Measurements from ENCODE around the gene CLCN2.

The CLCN2 gene

DNA sequence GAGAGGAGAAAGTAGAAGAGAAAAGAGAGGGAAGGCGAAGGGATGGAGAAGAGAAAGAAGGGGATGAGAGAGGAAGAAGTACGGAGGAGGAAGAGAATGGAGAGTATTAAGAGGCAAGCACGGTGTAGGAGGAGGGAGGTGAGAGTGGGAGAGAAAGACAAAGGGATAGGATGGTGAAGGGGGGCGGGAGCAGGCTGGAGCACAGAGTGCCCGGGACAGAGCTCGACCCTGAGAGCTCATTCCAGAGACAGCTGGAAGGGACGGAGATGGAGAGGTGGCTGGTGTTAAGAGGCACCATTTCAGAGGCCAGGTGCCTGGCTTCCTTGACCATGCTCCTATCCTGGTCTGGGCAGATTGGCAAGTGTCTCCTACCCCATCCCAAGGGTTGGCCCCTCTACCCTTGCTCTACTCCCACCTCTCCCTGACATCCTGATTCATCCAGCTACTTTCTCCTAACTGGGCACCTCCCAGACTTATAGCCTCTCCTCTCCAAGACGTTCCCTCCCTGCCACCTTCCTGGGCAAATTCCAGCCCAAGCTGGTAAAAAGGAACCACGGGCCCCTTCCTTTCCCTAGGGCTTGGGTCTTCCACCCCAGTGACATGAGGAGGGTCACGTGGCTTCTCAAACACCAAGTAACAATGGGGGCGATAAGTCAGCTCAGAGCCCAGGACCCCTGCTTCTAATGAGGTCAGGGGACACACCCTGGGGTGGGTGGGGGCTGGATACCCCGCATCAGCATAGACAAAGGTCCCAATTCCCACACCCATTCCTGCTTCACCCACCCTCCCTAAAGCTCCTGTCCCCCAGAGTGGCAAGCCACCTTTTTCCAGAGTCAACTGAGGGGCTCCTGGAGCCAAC, 1.1 kb downstream of the CLCN2 start:
- DNase-seq (ENCODE audit: low spot score), result no peak

DNA sequence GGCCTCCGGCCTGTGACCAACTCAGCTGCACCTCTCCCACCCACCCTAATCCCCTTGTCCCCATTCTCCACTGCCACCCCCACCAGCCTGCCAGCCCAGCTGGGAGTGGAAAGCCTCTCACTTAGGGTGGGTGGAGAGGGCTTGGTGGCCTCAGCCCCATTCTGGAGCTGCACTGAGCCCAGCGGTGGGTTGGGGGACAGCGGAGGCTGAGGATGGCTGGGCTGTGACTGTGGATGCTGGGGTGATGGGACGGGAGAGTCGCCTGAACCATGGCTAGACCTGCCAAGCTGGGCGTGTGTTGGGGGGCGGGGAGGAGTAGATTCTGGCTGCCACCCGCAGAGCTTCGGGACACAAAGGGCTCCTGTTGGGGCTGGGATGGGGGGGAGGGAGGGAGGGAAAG, 1.8 kb downstream of the CLCN2 start:
- DNase-seq (ENCODE audit: low spot score), result no peak

DNA sequence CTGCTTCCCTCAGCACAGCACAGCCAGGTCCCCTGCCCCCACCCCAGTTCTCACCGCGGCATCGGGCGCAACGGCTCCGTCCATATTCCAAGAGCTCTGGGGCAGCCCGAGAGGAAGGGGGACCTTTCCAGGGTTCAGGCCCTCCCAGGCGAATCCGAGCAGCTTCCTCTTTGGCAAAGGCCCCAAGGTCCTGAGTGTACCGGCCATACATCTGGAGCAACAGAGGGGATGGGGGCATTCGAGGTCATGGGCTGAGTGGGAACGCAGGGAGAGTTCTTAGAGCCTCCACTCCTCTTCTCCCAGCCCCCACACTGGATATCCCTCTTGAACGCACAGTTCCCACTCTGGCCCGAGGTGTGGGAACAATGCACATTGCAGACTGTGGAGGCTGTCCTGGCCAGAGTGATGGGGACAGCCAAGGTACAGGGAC, 2.5 kb downstream of the CLCN2 start:
- no peak for DNase-seq (ENCODE audit: low spot score)

GRCh38 chr3:184358124-184358767, 3.2 kb downstream of the CLCN2 start:
- DNase-seq (ENCODE audit: low spot score), result no peak

- DNase-seq (ENCODE audit: low spot score), result no peak
Observed at GRCh38 chr3:184357248-184358123, 3.9 kb downstream of the CLCN2 start.

GRCh38 chr3:184355261-184356040, 6.0 kb downstream of the CLCN2 start:
- no peak for DNase-seq (ENCODE audit: low spot score)

GRCh38 chr3:184354754-184355153, 6.7 kb downstream of the CLCN2 start:
- DNase-seq (ENCODE audit: low spot score), result no peak

DNA sequence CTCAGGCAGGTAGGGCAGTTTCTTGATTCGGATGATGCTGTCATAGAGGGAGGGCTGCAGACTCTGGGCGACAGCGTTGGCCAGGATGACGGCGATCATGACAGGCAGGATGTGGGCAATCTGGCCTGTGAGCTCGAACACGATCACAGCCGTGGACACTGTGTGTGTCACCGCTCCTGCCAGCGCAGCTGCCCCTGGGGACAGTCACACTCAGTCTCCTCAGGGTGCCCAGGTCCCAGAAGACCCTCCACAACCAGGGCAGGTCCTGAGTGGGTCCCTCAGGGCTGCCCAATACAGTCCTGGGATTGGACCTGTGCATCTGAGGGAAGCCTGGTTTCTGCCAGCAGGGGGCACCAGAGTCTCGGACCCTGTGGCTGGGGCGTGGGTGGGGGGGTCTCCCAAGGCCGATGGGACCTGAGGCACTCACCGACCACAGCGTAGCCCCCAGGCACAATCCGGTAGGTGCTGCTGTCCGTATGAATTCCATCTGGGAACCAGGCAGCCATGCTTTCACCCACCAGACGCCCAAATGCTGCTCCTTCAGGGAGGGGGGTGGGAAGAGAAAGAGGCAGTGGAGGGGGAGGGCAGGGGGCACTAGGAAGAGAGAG, 7.2 kb downstream of the CLCN2 start:
- DNase-seq (ENCODE audit: low spot score), result no peak

GRCh38 chr3:184353546-184353941, 7.9 kb downstream of the CLCN2 start:
- DNase-seq (ENCODE audit: low spot score), result no peak

GRCh38 chr3:184352897-184353545, 8.4 kb downstream of the CLCN2 start:
- no peak for DNase-seq (ENCODE audit: low spot score)

GRCh38 chr3:184352149-184352785, 9.1 kb downstream of the CLCN2 start:
- DNase-seq (ENCODE audit: low spot score), result no peak

DNA sequence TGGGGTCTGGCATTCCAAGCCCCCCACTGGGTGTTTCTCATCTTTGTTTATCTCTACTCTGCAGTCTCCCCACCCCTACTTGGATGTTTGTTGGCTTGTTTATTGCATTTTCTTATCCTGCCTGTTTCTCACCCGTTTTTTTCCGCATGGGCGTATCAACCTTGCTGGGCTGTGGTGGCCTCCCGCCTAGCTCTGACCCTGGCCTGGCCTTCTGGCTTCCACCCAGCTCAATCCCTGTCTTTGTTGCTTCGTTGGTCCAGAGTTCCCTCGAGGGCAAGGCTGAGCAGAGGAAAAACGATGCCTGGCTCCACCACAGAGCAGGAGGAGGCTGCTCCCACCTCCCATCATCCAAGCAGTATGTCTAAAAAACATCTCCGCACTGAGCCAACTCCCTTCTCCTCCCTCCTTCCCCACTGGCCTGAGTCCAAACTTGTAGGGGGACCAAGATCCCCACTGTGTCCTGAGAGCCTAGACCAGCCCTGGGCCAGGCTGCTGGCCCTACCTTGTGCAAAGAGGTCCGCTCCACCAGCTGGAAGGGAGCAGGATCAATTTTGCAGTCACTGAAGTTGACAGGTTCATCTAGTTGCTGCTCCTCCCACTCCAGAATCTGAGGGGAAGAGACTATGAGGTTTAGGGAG, 9.8 kb downstream of the CLCN2 start:
- no peak for DNase-seq (ENCODE audit: low spot score)

DNA sequence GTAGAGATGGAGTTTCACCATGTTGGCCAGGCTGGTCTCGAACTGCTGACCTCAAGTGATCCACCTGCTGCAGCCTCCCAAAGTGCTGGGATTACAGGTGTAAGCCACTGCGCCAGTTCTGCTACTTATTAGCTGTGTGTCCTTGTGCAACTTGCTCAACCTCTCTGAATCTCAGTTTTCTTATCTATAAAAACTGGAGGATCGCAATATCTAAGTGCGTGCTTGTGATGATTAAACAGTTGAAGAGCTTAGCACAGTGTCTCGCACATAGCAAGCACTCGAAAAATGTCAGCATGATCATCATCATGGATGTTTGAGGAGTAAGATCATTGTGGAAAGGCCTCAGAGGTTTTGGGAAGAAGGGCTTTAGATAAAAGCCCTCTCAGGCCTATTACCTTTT, 10.8 kb downstream of the CLCN2 start:
- no peak for DNase-seq (ENCODE audit: low spot score)

- no peak for DNase-seq (ENCODE audit: low spot score)
Observed at GRCh38 chr3:184349563-184350470, 11.6 kb downstream of the CLCN2 start.

GRCh38 chr3:184348057-184348382, 13.4 kb downstream of the CLCN2 start:
- DNase-seq (ENCODE audit: low spot score), result no peak

- no peak for DNase-seq (ENCODE audit: low spot score)
Observed at GRCh38 chr3:184347321-184348056, 13.9 kb downstream of the CLCN2 start.

GRCh38 chr3:184346480-184347190, 14.8 kb downstream of the CLCN2 start:
- DNase-seq (ENCODE audit: low spot score), result no peak
